Stimulated activated CD4-positive, alpha-beta T cell treated with anti-CD3 and anti-CD28 coated beads, TNF-alpha, amount 100 ng/mL, for 48 hours (primary cell): ENCODE measurements around the gene IMPACT.
A peak's percentile ranks its signal among the peaks of the same experiment; 100 is the strongest.

Experiments used
- DNase-seq, 3 donors: peaks; one replicate each; pipeline ENCODE4 v3.0.0-alpha.2; 2020; ENCODE audit warnings: low read depth in 3 of 3

The IMPACT gene, protein sequence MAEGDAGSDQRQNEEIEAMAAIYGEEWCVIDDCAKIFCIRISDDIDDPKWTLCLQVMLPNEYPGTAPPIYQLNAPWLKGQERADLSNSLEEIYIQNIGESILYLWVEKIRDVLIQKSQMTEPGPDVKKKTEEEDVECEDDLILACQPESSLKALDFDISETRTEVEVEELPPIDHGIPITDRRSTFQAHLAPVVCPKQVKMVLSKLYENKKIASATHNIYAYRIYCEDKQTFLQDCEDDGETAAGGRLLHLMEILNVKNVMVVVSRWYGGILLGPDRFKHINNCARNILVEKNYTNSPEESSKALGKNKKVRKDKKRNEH

DNA sequence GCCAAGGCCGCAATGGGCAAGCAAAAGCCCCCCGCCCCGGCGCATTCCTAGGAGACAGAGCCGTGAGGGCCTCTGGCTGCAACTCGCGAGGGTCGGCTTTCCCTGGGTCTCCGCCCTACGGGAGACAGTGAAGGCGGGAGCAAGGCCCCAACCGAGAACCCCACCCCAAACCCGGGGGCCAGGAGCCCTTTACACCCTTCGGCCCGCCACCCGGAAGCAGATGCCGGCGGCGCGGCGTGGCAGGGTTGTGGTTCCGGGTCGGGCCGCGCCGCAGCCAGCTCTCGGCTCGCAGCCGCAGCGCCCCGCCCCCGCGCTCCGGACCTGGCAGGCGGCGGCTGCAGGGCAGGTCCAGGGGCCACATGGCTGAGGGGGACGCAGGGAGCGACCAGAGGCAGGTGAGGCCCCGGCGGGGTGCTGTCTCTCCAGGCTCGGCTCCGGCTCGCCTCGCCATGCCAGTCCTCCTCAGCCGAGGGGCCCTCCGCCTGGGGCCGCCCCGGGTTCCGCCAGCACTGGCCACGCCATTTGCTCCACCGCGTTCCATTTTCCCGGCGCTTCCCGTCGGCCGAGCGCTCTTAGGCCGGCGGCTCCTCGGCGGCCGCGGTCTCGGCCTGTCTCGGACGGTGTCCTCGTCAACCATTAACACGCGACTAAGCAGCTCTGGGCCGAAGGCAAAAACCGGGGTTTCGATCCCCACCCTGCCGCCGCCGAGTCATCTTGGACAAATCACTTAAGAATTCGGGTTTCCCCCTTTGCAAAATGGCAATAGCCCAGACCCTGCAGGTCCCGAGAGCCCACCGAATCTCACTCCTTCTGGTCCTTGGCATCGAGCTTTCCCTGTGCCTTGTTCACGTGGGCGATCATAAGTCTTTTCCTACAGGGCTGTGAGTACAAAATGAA lies at the start of gene IMPACT:
IMPACT (plus strand) TSS at position 273 of the 897 bp plus-strand sequence; CDS start at position 360, 87 bp downstream.
- peak; percentile 58 to 74 (median 60) for DNase-seq

DNA sequence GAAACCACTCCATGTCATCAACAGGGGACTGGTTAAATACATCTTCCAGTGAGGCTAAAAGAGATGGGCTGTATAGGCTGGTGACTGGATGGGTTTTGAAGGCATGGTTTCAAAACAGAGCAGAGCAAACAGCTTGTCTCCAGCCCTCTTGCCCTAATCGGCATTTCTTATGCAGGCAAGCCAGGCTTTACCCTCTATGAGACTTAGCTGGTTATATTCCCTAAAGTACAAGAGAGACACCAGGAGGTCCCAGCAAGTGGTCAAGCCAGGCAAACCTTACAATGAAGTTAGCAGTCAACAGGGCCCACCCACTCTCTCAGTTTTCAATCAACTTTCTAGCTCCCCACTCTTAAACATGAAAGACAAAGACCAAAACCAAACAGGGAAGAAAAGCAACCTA lies 47.9 kb upstream of the IMPACT start:
- DNase-seq = no peak

DNA sequence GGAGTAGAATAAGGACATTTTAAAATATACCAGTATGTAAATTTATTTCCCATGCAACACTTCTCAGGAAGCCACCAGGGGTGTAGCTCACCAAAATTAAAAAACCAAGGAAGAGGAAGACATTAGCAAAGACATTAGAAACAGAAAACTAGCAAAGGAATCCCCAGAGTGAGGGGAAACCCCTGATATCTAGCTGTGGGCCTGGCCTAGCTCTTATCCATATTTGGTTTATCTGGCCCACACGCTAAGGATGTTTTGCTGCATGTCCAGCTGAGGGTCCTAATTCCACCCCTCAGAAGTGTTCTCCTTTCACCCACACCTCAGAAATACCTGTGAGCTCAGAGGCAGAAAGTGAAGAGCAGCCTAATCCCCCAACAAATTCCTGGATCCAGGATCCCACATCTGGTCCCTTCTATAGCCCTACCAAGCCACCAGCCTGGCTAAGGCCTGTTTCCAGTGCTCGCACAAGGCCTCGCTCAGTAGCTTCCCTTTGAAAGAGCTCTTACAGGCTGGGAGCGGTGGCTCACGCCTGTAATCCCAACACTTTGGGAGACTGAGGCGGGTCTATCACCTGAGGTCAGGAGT lies 46.2 kb upstream of the IMPACT start:
- no peak for DNase-seq

DNA sequence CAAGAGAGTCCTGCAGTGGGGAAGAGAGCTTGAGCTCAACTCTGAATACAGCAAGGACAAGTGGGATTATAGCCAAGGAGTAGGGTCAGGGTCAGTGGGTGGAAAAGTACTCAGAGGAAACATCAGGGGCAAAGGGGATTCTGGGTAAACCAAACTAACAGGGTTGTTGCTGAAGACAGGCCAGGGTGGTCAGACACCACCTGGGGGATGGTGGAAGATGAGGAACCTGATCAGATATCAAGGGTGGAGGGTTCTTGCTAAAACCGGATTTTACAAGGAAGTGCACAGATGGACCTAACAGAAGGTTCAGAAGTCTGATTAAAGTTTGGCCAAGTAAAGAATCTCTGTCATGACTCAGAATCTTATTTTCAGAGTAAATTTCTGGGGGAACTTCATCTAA lies 45.3 kb upstream of the IMPACT start:
- DNase-seq = no peak

DNA sequence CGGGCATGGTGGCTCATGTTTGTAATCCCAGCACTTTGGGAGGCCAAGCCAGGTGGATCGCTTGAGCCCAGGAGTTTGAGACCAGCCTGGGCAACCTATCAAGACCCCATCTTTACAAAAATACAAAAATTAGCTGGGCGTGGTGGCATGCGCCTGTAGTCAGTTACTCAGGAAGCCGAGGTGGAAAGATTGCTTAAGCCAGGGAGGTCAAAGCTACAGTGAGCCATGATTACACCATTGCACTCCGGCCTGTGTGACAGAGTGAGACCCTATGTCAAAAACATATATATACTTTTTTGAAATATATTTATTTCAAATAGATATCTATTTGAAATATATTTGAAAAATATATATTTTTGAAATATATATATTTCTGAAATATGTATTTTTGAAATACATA lies 39.8 kb upstream of the IMPACT start:
- no peak for DNase-seq

DNA sequence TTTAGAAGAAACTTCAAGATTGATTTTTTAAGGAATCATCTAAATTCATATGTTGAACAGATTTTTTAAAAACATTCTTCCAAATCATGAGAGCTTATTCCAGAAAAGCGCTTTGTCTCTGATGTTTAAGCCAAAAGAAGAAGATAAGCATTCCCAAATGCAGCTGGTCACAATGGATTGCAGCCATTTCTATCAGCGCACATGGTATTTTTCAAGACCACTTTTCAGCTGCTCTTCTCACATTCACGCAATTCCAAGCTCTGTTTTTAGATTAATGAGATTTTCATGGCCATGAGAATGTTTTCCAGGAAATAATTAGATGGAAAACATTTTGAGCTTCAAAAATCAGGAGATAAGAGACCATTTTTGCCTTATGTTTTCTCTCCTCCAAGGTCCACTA lies 37.5 kb upstream of the IMPACT start:
- no peak for DNase-seq

DNA sequence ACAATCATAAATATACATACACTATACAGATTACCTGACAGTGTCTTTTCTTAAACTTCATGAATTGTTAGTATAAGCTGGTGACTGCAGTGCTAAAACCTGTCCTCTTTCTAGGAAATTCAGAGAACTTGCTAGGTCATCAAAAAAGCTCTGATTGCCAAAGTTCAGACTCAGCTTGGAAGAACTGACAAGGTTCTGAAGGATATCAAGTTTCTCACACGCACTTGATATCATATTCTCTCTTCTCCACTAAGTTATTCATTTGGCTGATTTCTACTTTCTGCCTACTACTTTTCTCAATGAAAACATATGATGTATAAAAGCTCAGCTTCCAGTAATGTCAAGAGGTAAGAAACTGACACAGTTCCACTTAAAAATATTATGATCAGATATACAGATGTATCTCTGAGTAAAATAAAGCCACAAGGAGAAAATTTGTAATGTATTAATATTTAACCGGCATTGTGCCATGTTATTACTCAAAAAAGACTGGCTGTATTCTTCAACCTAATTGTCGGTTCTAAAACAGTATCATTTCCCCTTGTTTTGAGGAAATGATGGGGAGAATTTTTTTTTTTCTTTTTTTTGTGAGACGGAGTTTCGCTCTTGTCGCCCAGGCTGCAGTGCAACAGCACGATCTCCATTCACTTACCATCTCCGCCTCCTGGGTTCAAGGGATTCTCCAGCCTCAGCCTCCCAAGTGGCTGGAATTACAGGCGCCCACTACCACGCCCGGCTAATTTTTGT lies 31.2 kb upstream of the IMPACT start:
- no peak for DNase-seq

DNA sequence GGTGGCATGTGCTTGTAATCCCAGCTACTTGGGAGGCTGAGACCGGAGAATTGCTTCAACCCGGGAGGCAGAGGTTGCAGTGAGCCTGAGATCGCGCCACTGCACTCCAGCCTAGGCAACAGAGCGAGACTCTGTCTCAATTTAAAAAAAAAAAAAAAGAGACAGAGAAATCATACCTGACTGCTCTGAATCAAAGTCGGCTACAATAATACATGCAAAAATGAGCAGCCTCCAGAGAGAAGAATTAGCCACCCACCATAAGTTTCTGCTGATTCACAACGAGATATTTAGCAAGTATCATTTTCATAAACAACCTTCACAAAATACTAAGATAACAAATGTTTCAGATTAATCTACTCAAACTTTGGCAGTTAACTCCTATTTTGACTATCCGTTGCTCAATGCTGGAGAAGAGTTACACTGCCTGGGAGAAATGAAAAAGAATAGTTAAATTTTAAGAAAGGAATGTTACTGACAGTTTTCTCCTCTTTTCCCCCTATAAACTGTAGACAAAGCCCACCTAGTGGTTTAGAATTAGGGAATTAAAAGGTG lies 30.3 kb upstream of the IMPACT start:
- no peak for DNase-seq

DNA sequence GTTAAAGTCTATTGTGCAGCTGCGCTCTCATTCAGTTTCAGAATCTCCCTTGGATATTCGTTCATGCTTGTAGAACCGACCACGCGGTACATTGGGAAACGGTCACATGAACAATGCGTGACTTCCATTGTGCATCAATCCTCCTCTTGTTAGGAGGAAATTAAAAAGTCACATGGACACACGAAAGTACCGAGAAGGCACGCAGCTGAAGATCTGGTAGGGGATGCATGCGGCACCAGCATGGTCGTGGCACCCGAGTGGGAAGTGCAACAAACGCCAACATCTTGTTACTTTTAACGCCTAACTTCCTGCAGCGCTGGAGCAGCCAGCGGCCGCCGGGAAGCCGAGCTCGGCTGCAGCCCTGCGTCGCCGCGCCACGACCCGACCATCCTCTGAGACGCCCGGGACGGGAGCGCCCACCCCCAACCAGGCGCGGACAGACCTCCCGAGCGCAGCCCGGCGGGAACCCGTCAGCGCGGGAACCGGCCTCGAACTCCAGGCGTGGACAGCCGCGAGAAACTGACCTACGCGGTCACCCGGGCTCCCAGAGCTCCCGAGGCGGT lies 29.3 kb upstream of the IMPACT start:
- peak in 2 of 3 donors; percentile 3 to 20 for DNase-seq

DNA sequence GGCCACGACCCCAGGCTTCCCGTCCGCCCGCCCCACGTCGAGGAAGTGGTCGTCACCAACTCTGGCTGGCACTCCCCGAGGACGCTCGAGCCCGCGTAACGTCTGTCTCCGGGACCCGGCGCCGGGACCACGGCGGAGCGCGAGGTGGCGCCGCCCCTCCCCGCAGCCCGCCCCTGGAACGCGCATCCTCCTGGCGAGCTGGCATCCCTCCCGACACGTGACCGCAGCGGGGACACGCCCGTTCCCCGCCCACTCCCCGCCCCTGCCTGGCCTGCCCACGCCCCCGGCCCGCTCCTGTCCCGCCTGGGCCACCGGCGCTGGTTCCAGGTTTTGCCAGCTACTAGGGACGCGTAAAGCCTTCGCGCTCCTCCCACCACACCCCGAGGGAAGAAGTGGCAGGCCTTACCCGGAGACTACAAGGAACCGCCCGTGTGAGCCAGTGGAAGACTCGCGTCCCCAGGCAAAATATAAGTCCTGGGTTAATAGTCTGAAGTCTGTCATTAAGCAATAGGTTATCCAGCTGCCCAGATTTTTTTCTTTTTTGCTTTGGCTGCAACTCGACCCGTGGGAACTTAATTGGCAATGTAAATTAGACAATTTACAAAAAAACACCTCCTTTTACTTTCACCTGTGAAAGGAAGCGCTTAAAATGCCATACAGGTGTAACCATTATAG lies 28.6 kb upstream of the IMPACT start, which contains the start of gene OSBPL1A:
OSBPL1A (minus strand) TSS at position 131 of the 675 bp plus-strand sequence. CDS start 20,291 bp downstream, outside the sequence.
- peak; percentile 52 to 66 (median 58) for DNase-seq

DNA sequence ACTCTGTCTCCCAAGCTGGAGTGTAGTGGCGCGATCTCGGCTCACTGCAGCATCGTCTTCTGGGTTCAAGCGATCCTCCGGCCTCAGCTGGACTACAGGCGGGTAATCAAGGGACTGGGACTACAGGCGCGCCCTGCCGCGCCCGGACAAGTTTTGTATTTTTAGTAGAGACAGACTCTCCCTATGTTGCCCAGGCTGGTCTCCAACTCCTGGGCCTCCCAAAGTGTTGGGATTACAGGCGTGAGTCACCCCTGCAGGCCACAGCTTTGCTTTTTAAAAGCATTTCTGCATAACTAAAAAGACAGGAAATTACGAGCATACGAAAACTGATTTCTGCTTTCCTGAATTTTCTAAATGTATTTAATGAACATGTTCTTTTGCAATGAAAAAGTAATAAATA lies 27.9 kb upstream of the IMPACT start:
- DNase-seq = no peak

DNA sequence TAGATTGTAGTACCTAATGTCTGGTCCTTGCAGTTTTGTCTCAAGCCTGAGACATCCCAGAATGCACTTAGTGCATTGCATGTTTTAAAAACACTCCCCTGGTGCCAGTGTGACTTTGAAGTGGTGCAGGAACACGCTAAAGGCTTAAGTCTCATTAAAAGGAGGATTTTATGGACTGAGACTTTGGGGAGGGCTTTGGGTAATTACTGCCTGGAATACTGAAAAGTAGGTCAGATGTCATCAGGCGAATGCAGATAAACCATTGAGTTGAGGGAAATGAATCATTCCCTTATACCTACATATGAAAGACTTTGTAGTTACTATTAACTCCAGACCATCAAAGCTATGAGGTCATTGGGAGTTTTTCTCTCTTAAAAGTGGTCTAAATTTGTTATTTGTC lies 25.9 kb upstream of the IMPACT start:
- DNase-seq = no peak

DNA sequence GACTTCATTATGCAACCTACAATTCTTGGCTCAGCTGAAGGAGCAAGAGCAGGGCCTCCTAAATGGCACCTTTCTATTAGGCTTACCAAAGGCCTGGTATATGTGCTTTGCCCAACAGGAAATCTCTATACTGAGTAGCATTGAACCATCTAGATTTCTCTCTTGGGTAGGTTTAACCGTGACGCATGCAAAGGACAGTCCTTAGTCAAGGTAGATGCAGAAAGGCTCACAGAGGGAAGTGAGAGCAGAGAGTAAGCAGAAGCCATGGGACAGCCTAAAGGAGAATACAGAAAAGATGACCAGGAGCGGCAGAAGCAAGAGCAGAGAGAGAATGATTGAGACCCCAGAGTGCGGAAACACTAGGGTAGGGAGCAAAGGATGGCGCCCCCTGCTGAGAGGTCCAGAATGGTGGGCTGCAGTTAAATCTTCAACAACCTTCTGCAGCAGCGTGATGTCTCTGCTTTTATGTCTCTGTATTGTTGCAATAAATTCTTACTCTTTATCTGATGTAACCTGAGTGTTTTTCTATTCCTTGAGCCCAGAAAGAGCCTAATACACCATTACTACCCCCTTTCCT lies 24.2 kb upstream of the IMPACT start:
- DNase-seq = no peak

DNA sequence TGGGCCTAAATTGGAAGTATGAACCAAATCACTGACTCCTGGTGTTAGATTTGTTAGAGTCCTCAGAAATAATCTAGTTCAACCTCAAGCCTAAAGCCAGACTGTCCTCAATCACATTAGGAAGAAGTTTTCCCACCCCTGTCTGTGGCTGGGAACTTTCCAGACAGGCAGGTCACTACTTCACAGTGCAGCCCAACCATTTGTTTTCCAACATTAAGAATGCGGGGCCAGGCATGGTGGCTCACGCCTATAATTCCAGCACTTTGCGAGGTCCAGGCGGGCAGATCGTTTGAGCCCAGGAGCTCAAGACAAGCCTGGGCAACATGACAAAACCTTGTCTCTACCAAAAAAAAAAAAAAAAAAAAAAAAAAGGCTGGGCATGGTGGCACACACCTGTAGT lies 23.4 kb upstream of the IMPACT start:
- DNase-seq = no peak

DNA sequence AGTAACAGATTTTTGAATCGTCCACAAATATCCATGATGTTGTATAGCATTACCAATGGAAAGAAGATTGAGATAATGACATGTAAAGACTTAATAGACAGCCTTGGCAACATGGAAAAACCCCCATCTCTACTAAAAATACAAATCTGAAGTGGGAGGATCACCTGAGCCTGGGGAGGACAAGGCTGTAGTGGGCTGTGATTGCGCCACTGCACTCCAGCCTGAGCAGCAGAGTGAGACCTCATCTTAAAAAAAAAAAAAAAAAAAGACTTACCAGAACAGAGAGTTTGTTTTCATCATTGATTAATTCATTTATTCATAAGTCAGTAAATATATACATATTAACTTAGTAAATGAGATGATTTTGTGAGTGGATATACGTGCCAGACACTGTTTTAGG lies 21.9 kb upstream of the IMPACT start:
- DNase-seq = no peak

DNA sequence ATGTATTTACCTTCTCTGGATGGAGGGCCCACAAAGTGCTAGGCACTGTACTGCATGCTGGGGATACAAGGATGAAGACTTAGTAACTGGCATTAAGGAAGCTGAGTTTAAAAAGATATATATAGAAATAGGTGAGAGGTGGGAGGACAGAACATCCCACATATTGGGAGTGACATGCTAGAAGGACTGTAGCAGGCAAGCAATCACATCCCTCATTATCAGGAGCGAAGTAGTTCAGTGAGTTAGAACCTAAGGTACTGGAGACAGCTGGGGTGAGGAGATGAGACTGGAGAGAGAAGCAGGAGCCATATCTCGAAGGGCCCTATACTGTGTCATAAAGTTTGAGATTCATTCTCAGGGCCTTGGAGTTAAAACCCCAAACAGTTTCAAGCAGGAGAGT lies 18.0 kb upstream of the IMPACT start:
- DNase-seq = no peak

DNA sequence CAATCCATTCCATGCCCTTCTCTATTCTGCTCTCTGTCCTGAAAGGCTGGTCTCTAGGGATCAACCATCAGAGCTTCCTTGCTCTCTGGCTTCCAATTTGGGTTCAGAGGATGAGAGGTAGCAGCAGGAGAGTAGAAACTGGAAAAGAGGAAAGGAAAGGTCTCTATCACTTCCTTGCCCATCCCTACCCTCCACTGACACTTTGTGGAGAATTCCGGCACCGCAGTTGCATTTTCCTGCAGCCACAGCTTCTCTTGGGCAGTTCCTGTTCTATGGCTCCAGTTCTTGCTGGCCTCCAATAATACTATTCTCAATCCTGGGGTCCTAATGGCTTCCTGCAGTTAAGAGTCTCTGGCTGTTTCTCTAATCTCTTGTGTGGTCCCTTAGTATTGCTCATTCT lies 13.3 kb upstream of the IMPACT start:
- DNase-seq = no peak

DNA sequence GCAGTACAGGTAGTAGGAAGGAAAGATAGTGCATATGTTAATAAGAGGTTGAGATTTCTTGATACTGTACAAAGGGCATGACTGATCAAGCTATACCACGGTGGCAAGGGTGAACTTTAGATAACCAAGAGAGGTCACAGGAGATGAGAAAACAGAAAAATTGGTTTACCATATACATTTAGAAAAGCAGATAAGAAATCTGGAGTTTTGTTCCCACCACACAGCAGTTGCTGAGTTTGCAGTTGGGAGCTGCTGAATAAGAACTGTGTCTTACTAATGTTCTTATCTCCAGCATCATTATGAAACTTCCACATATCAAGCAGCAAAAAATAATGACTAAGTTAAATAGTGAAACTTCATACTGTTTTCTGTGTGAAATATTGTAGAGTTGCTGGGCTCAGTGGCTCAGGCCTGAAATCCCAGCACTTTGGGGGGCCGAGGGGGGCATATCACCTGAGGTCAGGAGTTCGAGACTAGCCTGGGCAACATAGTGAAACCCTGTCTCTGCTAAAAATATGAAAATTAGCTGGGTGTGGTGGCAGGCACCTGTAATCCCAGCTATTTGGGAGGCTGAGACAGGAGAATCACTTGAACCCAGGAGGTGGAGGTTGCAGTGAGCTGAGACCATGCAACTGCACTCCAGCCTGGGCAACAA lies 12.0 kb upstream of the IMPACT start:
- DNase-seq = peak in 1 of 3 donors; percentile 31

DNA sequence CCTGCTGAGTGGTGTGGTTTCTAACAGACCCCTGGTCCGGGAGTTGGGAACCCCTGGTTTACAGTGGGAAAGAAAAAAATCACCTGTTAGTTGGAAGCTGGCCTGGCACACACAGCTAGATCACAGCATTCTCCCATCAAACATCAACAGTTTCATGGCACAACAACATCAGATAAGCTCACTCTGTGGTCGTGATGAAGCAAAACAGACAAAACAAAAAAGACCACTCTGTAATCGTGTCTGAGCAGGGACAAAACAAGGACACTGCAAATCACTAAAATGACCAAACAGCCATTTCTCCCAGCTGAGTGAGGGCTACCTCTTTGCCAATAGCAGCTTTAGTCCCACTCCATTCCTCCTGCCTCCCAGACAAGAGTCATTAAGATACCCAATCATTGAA lies 9.0 kb upstream of the IMPACT start:
- DNase-seq = no peak

DNA sequence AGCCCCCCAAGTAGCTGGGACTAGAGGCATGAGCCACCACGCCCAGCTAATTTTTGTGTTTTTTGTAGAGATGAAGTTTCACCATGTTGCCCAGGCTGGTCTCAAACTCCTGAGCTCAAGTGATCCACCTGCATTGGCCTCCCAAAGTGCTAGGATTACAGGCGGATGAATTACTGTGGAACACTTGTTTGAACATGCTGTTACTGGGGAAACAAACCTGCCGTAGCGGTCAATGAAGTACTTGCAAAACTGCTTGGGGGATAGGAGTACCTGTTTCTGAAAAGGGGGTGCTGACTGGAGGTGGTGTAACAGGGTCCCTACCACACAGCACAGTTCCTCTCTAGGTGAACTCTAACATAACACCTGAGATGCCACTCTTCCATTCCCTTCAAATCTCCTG lies 5.9 kb upstream of the IMPACT start:
- no peak for DNase-seq
